DND-41 (cell line): Measurements from ENCODE around the gene RGR.

Experiments
- CTCF ChIP-seq: IDR thresholded peaks from 2 replicates; pipeline ENCODE4 v1.5.1; 2012; ENCODE audit warnings: borderline replicate concordance, low read length, moderate library complexity, mild to moderate bottlenecking; ENCODE audit not compliant: poor library complexity, severe bottlenecking; ENCODE audit errors: extremely low read depth
- EZH2 ChIP-seq: IDR thresholded peaks from 3 replicates; pipeline ENCODE4 v1.6.1; 2012; ENCODE audit warnings: borderline replicate concordance, low read depth, mild to moderate bottlenecking, moderate library complexity, low read length, inconsistent platforms; ENCODE audit not compliant: severe bottlenecking

DNA sequence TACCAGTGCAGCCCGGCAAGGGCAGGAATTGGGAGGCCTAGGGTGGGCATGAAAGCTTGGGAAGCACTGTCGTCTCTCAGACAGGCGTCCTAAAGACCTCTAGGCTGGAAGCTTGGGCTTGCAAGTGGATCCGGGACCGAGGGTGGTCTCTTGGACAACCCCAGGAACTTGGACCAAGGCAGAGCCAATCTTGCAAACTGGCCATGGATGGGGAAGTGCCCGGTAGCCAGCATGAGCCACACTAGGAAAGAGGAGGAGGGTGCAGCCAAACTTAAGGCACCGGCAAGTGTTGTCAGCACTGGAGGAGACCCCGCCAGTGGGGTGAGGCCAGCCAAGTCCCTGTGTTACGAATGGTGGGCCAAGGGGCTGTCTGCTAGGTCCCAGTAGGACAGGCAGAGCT, 28.0 kb upstream of the RGR start:
- TF ChIP-seq CTCF = no peak
- no peak for TF ChIP-seq EZH2
